ENCODE results near the gene MMP28.
"Not testable (repeated sequence)": the region's sequence is repeated elsewhere in the genome, so short reads cannot be mapped to it uniquely, and the experiment has no call there.

The MMP28 gene

GRCh38 chr17:35765086-35765710 lies 30.2 kb downstream of the MMP28 start:
- FAIRE-seq, result no peak

- FAIRE-seq, result no peak
Observed at GRCh38 chr17:35764123-35764991, 31.1 kb downstream of the MMP28 start.

GRCh38 chr17:35763767-35764122 lies 31.7 kb downstream of the MMP28 start:
- FAIRE-seq, result no peak

GRCh38 chr17:35761601-35762000 lies 33.8 kb downstream of the MMP28 start:
- FAIRE-seq, result no peak

- FAIRE-seq, result no peak
Observed at GRCh38 chr17:35760587-35760986, 34.9 kb downstream of the MMP28 start, which contains the start of gene C17orf50. TSS of gene C17orf50 (plus strand) at chr17:35760887. CDS start at chr17:35760942, 55 bp downstream.

- FAIRE-seq, result no peak
Observed at GRCh38 chr17:35757243-35757642, 38.2 kb downstream of the MMP28 start.

- FAIRE-seq, result no peak
Observed at GRCh38 chr17:35752945-35753764, 42.3 kb downstream of the MMP28 start, which contains the start of gene GAS2L2. TSS of gene GAS2L2 (minus strand) at chr17:35753239. CDS start at chr17:35752850, 389 bp downstream.

GRCh38 chr17:35752471-35752870 lies 43.0 kb downstream of the MMP28 start:
- no peak for FAIRE-seq

- FAIRE-seq, result not testable (repeated sequence)
Observed at GRCh38 chr17:35751541-35751940, 43.9 kb downstream of the MMP28 start.

- FAIRE-seq, result no peak
Observed at GRCh38 chr17:35750526-35751395, 44.7 kb downstream of the MMP28 start.

- FAIRE-seq, result no peak
Observed at GRCh38 chr17:35749560-35750412, 45.7 kb downstream of the MMP28 start.

- no peak for FAIRE-seq
Observed at GRCh38 chr17:35748979-35749378, 46.5 kb downstream of the MMP28 start.

GRCh38 chr17:35748341-35748841 lies 47.0 kb downstream of the MMP28 start:
- no peak for FAIRE-seq

- no peak for FAIRE-seq
Observed at GRCh38 chr17:35747540-35748017, 47.9 kb downstream of the MMP28 start.

- FAIRE-seq, result no peak
Observed at GRCh38 chr17:35745749-35746320, 49.6 kb downstream of the MMP28 start.

GRCh38 chr17:35745246-35745645 lies 50.2 kb downstream of the MMP28 start:
- no peak for FAIRE-seq

- no peak for FAIRE-seq
Observed at GRCh38 chr17:35744830-35745229, 50.6 kb downstream of the MMP28 start.

GRCh38 chr17:35743626-35744328 lies 51.7 kb downstream of the MMP28 start:
- FAIRE-seq, result no peak

- FAIRE-seq, result no peak
Observed at GRCh38 chr17:35742896-35743477, 52.5 kb downstream of the MMP28 start.
